ENCODE data around the gene MEIKIN.

DNA sequence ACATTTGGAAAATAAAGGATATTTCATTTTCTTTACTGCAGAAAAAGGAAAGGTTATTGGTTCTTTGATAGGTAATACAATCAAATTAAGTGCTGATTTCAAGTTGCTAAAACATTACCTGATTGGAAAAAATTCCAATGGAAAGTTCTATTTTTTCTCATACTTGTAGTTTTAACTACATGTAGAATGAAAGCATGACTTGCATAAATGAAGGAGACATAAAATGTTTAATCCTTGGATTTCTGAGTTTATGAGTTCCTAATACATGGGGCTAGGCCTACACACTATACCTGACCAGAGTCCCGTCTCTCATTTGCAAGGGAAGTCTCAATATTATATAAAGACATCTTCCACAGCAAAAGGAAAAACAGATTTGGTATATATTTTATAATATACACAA, 5.2 kb upstream of the MEIKIN start:
- TF ChIP-seq, protein P1, sequence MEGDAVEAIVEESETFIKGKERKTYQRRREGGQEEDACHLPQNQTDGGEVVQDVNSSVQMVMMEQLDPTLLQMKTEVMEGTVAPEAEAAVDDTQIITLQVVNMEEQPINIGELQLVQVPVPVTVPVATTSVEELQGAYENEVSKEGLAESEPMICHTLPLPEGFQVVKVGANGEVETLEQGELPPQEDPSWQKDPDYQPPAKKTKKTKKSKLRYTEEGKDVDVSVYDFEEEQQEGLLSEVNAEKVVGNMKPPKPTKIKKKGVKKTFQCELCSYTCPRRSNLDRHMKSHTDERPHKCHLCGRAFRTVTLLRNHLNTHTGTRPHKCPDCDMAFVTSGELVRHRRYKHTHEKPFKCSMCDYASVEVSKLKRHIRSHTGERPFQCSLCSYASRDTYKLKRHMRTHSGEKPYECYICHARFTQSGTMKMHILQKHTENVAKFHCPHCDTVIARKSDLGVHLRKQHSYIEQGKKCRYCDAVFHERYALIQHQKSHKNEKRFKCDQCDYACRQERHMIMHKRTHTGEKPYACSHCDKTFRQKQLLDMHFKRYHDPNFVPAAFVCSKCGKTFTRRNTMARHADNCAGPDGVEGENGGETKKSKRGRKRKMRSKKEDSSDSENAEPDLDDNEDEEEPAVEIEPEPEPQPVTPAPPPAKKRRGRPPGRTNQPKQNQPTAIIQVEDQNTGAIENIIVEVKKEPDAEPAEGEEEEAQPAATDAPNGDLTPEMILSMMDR (optimal IDR thresholded peaks at IDR 0.05 in 1 of 3, IDR thresholded peaks at IDR 0.05 in 1 of 3, conservative IDR thresholded peaks at IDR 0.05 in 1 of 3; ENCODE audit: extremely low read depth in 1 of 3, insufficient read depth in 2 of 3, low read length in 3 of 3), result no peak
- TF ChIP-seq EZH2 (IDR thresholded peaks at IDR 0.05; ENCODE audit: low read length), result no peak

Measured in keratinocyte (primary cell).